SK-N-SH (cell line): ENCODE results near the gene THSD7B. TPM values are rescaled to one million over a fixed set of nuclear protein-coding genes. Genes with fewer than 3 reads are reported as not detected.

ENCODE experiments used
- CTCF ChIA-PET: fragments of 300-600, 350-600 bp; formaldehyde crosslinking; extraction: SDS; loops from one replicate; lab custom pipeline; 2021; lab: Yijun Ruan, JAX
- POLR2A ChIA-PET: fragments of 350-600 bp; sonication (Branson Sonifier 250); formaldehyde crosslinking; extraction: SDS; loops from one replicate; lab custom pipeline; 2020; ENCODE audit warnings: antibody characterized with exemption, inconsistent platforms; lab: Yijun Ruan, JAX
- DNase-seq: peaks from one replicate; pipeline ENCODE4 v3.0.0; 2012
- H2AFZ ChIP-seq: fragments of 200-600 bp; sonication (generic); 2 replicates; pipeline ENCODE4 v1.8.1; 2016; ENCODE audit warnings: antibody characterized with exemption, mild to moderate bottlenecking, low read depth
- H3F3A ChIP-seq: fragments of 200-600 bp; sonication (generic); replicated peaks from 2 replicates; pipeline ENCODE3; 2016; ENCODE audit warnings: antibody characterized with exemption, mild to moderate bottlenecking; ENCODE audit not compliant: insufficient read depth
- H3K27ac ChIP-seq, 2 experiments: fragments of 200-500 bp in 1 of 2; fragments of 200-600 bp in 1 of 2; sonication (Bioruptor generic) in 1 of 2; sonication (generic), shearing (Covaris generic) in 1 of 2; 2 replicates each; pipeline versions ENCODE4 v1.5.1 to v1.6.1; 2014 to 2016; ENCODE audit warnings: low read depth in 2 of 2, inconsistent platforms in 1 of 2, low read length in 1 of 2, mild to moderate bottlenecking in 1 of 2, mixed read lengths in 1 of 2
- H3K27me3 ChIP-seq: fragments of 200-600 bp; sonication (generic), shearing (Covaris generic); 2 replicates; pipeline ENCODE4 v1.6.1; 2016; ENCODE audit warnings: mixed run types; ENCODE audit not compliant: insufficient read depth
- H3K36me3 ChIP-seq, 2 experiments: fragments of 200-500 bp in 1 of 2; fragments of 200-600 bp in 1 of 2; sonication (Bioruptor generic) in 1 of 2; sonication (generic) in 1 of 2; replicated peaks in 1 of 2; 2 replicates each; pipeline versions ENCODE3 to v1.5.1; 2014 to 2016; ENCODE audit warnings: low read length in 1 of 2, mild to moderate bottlenecking in 1 of 2; ENCODE audit not compliant: insufficient read depth in 2 of 2, control insufficient read depth in 1 of 2
- H3K4me1 ChIP-seq, 2 experiments: fragments of 200-500 bp in 1 of 2; fragments of 200-600 bp in 1 of 2; sonication (Bioruptor generic) in 1 of 2; sonication (generic), shearing (Covaris generic) in 1 of 2; 2 replicates each; pipeline versions ENCODE4 v1.5.1 to v1.6.1; 2014 to 2016; ENCODE audit warnings: low read depth in 1 of 2, low read length in 1 of 2, mixed run types in 1 of 2; ENCODE audit not compliant: insufficient read depth in 2 of 2, control insufficient read depth in 1 of 2
- H3K4me2 ChIP-seq: fragments of 200-600 bp; sonication (generic), shearing (Covaris generic); 2 replicates; pipeline ENCODE4 v1.6.1; 2017; ENCODE audit warnings: mixed run types
- H3K4me3 ChIP-seq, 2 experiments: fragments of 200-500 bp in 1 of 2; fragments of 200-600 bp in 1 of 2; sonication (Bioruptor generic) in 1 of 2; sonication (generic), shearing (Covaris generic) in 1 of 2; 2 replicates each; pipeline versions ENCODE4 v1.5.1 to v1.8.1; 2014 to 2016; ENCODE audit warnings: low read depth in 2 of 2, inconsistent platforms in 1 of 2, low read length in 1 of 2, mild to moderate bottlenecking in 1 of 2, mixed read lengths in 1 of 2, moderate library complexity in 1 of 2
- H3K79me2 ChIP-seq: fragments of 200-600 bp; sonication (generic); 2 replicates; pipeline ENCODE4 v1.8.1; 2017; ENCODE audit warnings: mild to moderate bottlenecking; ENCODE audit not compliant: insufficient read depth
- H3K9ac ChIP-seq: fragments of 200-600 bp; sonication (generic); 2 replicates; pipeline ENCODE4 v1.6.1; 2017; ENCODE audit warnings: mixed run types
- H3K9me2 ChIP-seq: fragments of 200-600 bp; sonication (generic); 2 replicates; pipeline ENCODE4 v1.6.1; 2017; ENCODE audit warnings: mixed run types
- H3K9me3 ChIP-seq: fragments of 200-600 bp; sonication (generic); 2 replicates; pipeline ENCODE4 v1.6.1; 2017; ENCODE audit warnings: mixed run types, mild to moderate bottlenecking, moderate library complexity
- H4K20me1 ChIP-seq: fragments of 200-600 bp; sonication (generic); 2 replicates; pipeline ENCODE4 v1.6.1; 2017; ENCODE audit warnings: mild to moderate bottlenecking, mixed run types; ENCODE audit not compliant: insufficient read depth
- FOSL2 ChIP-seq: IDR thresholded peaks from 2 replicates; pipeline ENCODE4 v1.4.0; 2012; ENCODE audit warnings: low read depth, mild to moderate bottlenecking, moderate library complexity, borderline replicate concordance
- FOXM1 ChIP-seq: IDR thresholded peaks from 2 replicates; pipeline ENCODE4 v1.4.0; 2012; ENCODE audit warnings: low read depth, mild to moderate bottlenecking
- MXI1 ChIP-seq: IDR thresholded peaks from 2 replicates; pipeline ENCODE4 v1.6.1; 2012; ENCODE audit warnings: mild to moderate bottlenecking, low read depth, low read length, improper control_type of control experiment
- POLR2AphosphoS5 ChIP-seq: IDR thresholded peaks from 2 replicates; pipeline ENCODE4 v1.6.1; 2012; ENCODE audit warnings: low read depth, low read length
- TEAD4 ChIP-seq: IDR thresholded peaks from 2 replicates; pipeline ENCODE4 v1.4.0; 2012; ENCODE audit warnings: mild to moderate bottlenecking, borderline replicate concordance; ENCODE audit not compliant: insufficient read depth
- YY1 ChIP-seq: IDR thresholded peaks from 2 replicates; pipeline ENCODE4 v1.4.0; 2012; ENCODE audit warnings: low read depth, mild to moderate bottlenecking
- WGBS: methylation state at CpG from one replicate; pipeline ENCODE4 v1.1.6; 2017; ENCODE audit warnings: low lambda C conversion rate; 5-methylcytosine and 5-hydroxymethylcytosine counted together
- polyA plus RNA-seq, 3 experiments: library from polyadenylated mRNA; depleted of rRNA; stranded (reverse); fragments of >200 nt; gene quantifications; 2 replicates each; pipeline ENCODE4 v1.2.3, GENCODE V29; 2012
- TF ChIP-seq, protein P1 (sequence below): fragments of 200-600 bp; sonication (generic); IDR thresholded peaks from 2 replicates; pipeline ENCODE4 v1.6.1; 2017; ENCODE audit warnings: antibody characterized with exemption, mild to moderate bottlenecking, moderate library complexity
- TF ChIP-seq, protein P2 (sequence below): fragments of 150-350 bp; IDR thresholded peaks from 2 replicates; pipeline ENCODE4 v1.6.1; 2017; ENCODE audit warnings: antibody characterized with exemption, low read length, low read depth, borderline replicate concordance
- TF ChIP-seq, protein P3 (sequence below): IDR thresholded peaks from 2 replicates; pipeline ENCODE4 v1.6.1; 2012; ENCODE audit warnings: mild to moderate bottlenecking, low read depth, low read length, moderate library complexity

Gene THSD7B
- polyA plus RNA-seq, 1 of the 3 experiments (the other 2 are of a cell fraction) = not detected

DNA sequence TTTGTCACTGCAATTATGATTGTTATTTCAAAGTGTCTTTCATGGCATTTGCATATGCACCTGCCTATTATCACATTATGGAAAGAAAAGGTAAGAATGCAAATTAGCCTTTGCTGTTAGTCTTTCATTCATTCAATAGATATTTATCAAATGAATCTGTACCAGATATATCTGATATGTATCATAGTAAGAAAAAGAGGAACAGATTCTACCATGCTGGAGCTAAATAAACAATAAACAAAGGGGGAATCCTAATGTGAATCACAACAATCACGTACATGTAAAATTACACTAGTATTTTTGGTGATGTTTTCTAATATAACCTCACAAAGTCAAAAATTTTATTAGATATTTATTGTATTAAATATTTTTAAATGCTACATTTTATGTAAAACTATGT, 446.4 kb downstream of the THSD7B start (continued):
- no peak for TF ChIP-seq POLR2AphosphoS5
- TF ChIP-seq, protein P1, sequence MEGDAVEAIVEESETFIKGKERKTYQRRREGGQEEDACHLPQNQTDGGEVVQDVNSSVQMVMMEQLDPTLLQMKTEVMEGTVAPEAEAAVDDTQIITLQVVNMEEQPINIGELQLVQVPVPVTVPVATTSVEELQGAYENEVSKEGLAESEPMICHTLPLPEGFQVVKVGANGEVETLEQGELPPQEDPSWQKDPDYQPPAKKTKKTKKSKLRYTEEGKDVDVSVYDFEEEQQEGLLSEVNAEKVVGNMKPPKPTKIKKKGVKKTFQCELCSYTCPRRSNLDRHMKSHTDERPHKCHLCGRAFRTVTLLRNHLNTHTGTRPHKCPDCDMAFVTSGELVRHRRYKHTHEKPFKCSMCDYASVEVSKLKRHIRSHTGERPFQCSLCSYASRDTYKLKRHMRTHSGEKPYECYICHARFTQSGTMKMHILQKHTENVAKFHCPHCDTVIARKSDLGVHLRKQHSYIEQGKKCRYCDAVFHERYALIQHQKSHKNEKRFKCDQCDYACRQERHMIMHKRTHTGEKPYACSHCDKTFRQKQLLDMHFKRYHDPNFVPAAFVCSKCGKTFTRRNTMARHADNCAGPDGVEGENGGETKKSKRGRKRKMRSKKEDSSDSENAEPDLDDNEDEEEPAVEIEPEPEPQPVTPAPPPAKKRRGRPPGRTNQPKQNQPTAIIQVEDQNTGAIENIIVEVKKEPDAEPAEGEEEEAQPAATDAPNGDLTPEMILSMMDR = no peak
- TF ChIP-seq, all 33 proteins: peak for 0

DNA sequence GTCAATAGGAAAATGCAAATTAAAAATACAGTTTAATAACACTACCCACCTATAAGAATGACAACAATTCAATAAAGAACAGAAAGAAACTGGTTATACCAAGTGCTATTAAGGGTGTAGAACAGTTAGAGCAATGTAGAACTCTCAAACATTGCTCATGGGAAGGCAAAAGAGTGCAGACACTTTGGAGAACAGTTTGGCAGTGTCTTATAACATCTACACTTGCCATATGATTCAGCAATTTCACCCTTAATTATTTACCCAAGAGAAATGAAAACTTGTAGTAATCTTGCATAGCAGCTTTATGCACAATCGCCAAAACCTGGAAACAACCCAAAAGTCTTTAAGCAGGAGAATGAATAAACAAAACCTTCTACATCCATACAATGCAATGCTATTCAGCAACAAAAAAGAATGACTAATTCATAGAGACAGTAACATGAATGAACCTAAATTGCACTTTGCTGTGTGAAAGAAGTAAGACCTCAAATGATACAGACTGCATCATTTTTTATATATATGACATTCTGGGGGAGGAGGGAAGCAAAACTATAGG, 455.2 kb downstream of the THSD7B start:
- Histone ChIP-seq H3K4me3 (no peak overlapping the region), H3F3A (peaks cover 19% of the 10 kb centered on the region), H3K36me3 (no peaks in the 10 kb centered on the region), H3K4me2 (no peak overlapping the region), H3K9ac (no peak overlapping the region), H3K79me2 (no peaks in the 10 kb centered on the region), H3K27ac (0 out of 4 replicates have a peak overlapping the region, but pooled peaks of 1 of the 2 experiments have one; percentile 4), H3K9me2 (no peaks in the 10 kb centered on the region), H4K20me1 (no peaks in the 10 kb centered on the region), H2AFZ (no peak overlapping the region), H3K27me3 (no peaks in the 10 kb centered on the region), H3K9me3 (no peaks in the 10 kb centered on the region), H3K4me1 (peaks cover 0 to 4% of the 10 kb centered on the region in 2 experiments; a peak in 1 of 4 replicates)
- no peak for DNase-seq
- POLR2A ChIA-PET = no interaction called here
- CTCF ChIA-PET = no interaction called here
- 50% methylated on average over 1 of the region's 1 CpG for WGBS
- TF ChIP-seq, protein P2, sequence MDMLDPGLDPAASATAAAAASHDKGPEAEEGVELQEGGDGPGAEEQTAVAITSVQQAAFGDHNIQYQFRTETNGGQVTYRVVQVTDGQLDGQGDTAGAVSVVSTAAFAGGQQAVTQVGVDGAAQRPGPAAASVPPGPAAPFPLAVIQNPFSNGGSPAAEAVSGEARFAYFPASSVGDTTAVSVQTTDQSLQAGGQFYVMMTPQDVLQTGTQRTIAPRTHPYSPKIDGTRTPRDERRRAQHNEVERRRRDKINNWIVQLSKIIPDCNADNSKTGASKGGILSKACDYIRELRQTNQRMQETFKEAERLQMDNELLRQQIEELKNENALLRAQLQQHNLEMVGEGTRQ = no peak
- TF ChIP-seq FOXM1 = no peak
- no peak for TF ChIP-seq FOSL2
- no peak for TF ChIP-seq MXI1
- TF ChIP-seq, protein P3, sequence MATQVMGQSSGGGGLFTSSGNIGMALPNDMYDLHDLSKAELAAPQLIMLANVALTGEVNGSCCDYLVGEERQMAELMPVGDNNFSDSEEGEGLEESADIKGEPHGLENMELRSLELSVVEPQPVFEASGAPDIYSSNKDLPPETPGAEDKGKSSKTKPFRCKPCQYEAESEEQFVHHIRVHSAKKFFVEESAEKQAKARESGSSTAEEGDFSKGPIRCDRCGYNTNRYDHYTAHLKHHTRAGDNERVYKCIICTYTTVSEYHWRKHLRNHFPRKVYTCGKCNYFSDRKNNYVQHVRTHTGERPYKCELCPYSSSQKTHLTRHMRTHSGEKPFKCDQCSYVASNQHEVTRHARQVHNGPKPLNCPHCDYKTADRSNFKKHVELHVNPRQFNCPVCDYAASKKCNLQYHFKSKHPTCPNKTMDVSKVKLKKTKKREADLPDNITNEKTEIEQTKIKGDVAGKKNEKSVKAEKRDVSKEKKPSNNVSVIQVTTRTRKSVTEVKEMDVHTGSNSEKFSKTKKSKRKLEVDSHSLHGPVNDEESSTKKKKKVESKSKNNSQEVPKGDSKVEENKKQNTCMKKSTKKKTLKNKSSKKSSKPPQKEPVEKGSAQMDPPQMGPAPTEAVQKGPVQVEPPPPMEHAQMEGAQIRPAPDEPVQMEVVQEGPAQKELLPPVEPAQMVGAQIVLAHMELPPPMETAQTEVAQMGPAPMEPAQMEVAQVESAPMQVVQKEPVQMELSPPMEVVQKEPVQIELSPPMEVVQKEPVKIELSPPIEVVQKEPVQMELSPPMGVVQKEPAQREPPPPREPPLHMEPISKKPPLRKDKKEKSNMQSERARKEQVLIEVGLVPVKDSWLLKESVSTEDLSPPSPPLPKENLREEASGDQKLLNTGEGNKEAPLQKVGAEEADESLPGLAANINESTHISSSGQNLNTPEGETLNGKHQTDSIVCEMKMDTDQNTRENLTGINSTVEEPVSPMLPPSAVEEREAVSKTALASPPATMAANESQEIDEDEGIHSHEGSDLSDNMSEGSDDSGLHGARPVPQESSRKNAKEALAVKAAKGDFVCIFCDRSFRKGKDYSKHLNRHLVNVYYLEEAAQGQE = no peak
- TF ChIP-seq TEAD4 = no peak
- TF ChIP-seq YY1 = no peak
